GF-D8 (cell line): ENCODE results near the gene ANKRD39.

Experiments used
- DNase-seq: peaks from one replicate; lab custom pipeline; 2025; lab: John Stamatoyannopoulos, UW

Gene ANKRD39

DNA sequence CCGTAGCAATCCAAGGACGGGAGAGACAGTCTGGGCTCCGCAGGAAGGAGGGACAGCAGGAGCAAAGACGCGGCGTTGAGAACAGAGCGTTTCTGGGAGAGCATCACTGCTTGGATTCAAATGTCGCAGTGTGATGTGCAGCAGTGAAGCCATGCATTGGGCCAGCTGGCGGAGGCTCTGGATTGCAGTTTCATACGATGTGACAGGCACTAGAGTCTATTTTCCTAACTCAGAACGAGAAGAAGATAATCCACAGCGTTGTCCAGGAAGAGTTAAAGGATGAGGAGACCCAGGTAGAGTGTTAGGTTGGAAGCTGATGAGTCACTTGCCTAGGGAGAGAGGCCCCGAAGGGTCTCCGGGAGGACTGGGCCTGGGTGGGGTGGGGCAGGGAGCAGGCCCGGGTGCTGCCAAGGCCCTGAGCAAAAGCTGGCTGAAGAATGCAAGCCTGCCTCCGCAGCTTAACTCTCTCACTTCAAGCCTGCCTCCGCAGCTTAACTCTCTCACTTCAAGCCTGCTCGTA is 29.7 kb upstream of the ANKRD39 start:
- no peak for DNase-seq

GRCh38 chr2:96885432-96886347 is 27.9 kb upstream of the ANKRD39 start:
- DNase-seq, result no peak

DNA sequence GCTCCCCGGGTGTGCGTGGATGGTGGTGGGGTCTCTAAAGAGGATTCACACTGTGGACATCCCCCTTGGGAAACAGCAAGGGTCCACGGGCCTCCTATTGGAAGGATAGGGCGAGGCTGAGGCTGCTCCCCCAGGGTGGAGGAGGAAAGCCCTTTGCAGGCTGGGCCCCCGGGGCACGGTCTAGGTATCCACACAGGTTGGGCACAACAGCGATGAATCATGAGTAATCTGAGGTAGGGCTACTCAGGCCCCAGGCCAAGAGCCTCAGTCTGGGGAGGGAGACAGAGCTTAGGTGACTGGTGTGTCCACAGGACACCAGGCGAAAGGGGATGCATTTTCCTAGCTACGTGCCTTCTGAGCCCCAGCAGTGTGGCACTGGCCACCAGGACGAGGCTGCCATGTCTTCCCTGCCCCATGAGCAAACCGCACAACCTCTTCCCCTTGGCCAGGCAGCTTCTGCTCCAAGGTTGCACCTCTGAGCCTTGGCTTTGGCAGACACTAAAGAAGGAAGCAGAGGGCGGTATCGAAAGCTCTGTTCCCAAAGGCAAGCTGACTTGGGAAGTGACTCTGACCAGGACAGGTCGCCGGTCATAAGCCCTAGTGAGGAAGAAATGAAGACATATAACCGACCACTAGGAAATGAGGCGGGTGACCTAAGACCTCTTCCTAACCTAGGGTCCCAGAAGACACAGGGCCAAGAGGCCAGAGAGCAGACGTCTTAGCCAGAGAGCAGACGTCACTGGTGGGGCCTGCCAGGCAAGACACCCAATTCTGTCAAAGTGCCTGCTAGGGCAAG is 26.7 kb upstream of the ANKRD39 start:
- no peak for DNase-seq

DNA sequence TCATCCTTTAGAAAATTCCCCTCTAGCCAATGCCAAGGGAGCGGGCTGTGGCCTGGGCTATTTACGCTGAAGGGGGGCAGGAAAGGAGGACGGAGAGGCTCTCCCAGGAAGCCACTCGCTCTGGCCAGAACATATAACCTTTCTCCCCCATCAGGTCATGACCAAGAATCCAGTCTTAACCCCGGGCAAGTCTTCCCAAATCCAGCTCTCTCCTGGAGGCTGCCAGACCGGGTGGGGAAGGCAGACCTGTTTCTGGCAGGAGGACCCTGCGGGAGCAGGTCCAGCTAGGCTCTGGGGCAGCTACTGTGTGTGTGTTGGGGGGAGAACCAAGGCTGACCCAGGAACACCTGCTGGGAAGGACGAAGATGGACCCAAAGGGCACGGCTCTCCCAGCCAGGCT is 25.5 kb upstream of the ANKRD39 start:
- DNase-seq, result no peak

- DNase-seq, result no peak
These were observed 25.1 kb upstream of the ANKRD39 start for GRCh38 chr2:96882906-96883305.

DNA sequence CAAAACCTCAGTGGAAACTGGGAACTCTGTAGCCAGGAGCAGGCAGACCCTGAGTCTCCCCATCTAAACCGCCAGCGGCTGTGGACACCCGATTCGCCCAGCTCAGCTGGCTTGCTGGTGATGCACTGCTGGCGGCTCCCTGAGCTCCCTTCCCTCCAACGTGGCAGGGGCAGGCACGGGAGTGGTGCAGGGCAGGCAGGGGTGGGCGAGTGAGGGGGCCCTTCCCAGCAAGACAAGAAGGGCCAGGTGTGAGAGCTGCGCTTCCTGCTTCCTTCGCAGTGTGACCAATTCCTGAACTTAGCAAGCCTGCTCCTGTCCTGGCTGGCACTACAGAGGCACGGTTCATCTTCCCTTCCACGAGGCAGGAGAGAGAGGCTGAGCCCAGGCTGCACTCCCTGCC is 24.4 kb upstream of the ANKRD39 start:
- no peak for DNase-seq

GRCh38 chr2:96881349-96882195 is 23.8 kb upstream of the ANKRD39 start:
- no peak for DNase-seq

DNA sequence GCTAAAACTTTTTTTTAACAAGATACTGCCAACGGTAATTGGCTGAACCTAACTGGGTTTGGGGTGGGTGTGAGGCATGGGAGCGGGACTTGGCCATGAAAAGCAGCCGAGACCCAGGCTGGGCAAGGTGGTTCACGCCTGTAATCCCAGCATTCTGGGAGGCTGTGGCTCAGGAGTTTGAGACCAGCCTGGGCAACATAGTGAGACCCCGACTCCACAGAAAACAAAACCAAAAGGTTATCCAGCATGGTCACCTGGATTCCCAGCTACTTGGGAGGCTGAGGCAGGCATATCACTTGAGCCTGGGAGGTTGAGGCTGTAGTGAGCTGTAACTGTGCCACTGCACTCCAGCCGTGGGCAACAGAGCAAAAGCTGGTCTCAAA is 23.1 kb upstream of the ANKRD39 start:
- DNase-seq, result no peak

DNA sequence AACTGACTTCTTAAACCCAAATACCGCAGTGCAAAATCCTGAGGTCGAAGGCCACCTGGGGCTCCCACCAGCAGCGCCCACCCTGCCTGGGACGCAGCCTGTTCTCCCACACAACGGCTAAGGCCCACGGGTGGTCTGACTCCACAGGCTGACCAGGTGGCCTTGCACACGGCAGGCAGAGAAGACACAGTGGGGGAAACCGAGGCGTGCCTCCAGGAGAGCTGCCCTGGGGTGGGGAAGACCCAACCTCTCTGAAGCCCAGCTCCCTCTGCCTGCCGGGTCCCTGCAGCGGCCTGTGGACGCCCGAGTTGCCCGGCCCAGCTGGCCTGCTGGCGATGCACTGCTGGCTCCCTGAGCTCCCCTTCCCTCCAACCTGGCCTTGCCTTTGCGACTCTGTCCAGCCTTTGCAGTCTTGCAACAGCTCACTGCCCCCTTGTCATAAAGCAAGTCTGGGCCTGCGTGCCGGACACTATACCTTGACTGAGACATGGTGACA is 21.8 kb upstream of the ANKRD39 start:
- no peak for DNase-seq

DNA sequence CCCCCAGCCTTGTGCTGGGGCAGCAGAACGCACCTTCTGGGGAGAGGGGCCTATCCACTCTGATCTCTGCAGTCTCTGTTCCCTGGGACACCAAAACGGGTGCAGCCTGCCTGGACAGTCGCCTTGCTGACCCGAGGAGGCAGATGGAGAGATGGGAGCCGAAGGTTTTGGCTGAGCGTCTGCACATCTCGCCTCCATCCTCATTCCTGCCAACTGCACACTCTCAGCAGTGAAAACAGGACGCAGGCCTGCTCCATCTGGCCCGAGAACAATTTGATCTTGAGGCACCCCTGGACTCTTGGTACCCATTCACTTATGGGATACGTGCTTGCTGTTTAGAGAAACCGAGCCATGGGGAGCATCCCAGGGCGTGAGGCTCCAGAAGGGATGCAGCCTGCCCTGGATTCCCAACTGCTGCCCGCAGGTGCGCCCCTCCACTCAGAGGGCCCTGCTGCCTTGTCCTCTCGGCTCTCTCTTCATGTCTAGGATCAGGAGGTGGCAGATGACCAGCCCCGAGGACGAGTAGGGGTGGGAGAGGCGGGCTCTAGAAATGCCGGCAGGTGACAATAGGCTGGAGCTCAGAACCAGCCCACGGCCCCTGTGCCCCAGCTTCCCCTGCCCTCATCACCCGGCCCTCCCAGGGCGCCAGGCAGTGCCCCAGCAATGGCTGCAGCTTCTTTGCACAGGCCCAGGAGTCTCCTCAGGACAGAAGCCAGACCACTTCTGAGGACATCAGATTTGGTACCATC is 21.2 kb upstream of the ANKRD39 start:
- DNase-seq, result no peak

- no peak for DNase-seq
These were observed 20.4 kb upstream of the ANKRD39 start for GRCh38 chr2:96878171-96878570.

- DNase-seq, result no peak
These were observed 19.8 kb upstream of the ANKRD39 start for GRCh38 chr2:96877631-96878092.

GRCh38 chr2:96877042-96877451 is 19.2 kb upstream of the ANKRD39 start:
- DNase-seq, result no peak

GRCh38 chr2:96876269-96877041 is 18.6 kb upstream of the ANKRD39 start:
- DNase-seq, result no peak

- DNase-seq, result no peak
These were observed 17.9 kb upstream of the ANKRD39 start for GRCh38 chr2:96875498-96876268.

DNA sequence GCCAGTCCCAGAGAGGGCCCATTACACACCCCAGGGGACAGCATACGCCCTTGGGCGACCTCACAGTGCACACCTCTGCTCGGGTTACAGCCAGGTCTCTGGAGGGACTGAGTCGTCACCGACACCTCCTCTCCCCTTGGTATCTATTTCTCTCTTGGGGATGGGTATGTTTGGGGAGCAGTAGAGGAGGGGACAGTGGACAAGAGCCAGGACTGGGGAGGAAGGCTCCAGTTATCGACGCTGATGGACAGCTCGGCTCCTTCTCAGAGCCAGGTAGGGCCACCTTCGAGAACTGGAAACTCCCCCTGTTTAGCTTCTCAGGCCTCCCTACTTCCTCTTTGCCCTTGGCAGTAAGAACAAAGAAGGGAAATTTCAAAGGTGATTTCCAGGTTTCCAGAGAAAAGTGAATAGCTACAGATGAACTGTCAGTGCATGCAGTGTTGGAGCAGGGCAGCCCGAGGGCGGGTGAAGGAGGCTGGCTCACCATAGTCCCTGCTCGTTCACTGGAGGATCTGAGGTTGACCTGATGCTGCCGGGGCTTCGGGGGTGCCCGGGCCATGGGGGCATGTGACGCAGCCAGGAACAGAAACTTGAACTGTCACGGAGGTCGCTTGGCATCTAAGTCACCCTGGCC is 16.5 kb upstream of the ANKRD39 start:
- no peak for DNase-seq

- DNase-seq, result no peak
These were observed 15.9 kb upstream of the ANKRD39 start for GRCh38 chr2:96873651-96874096.

DNA sequence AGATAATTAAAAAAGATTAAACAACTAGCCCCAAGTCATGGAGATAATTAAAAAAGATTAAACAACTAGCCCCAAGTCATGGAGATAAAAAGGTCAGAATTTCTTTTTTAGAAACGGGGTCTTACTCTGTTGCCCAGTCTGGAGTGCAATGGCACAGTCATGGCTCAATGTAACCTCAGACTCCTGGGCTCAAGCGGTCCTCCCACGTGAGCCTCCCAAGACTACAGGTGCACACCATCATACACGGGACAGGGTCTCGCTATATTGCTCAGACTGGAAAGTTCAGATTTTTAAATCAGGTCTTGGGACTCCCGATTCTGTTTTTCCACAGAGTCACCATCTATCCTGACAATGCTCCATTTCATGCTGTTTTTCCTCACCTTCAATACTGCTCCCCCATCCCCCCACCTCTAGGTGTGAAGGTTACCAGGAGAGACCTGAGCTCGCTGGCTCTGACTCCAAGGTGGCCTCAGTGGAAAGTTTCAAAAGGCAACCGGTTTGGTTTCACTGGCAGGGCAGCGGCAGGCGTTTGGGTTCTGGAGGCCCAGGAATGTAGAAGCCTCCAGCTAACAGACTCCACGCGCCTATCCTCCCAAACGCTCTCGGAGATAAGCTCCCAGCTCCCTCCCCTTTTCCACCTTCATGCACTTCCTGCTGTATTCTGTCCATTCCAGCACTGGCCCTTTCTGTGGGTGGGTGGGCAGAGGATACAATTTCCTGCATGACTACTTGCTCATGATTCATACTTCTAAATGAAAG is 15.0 kb upstream of the ANKRD39 start:
- no peak for DNase-seq
